HCT116 (cell line): Measurements from ENCODE around the gene PDK2. TPM values are rescaled to one million over a fixed set of nuclear protein-coding genes. Genes with fewer than 3 reads are reported as not detected.

Source experiments
- ATAC-seq: fragments of 200-7000 bp; cut with Tn5 transposase; 2 replicates; pipeline ENCODE4 v1.9.1; 2020; ENCODE audit warnings: mild to moderate bottlenecking, moderate library complexity
- BruUV-seq: library from RNA; stranded (reverse); fragments of 400-500 nt; replicated peaks from 2 replicates; lab custom pipeline; 2021; lab: Mats Ljungman, UMichigan
- CTCF ChIA-PET: fragments of 300-600 bp; sonication (Branson Sonifier 250); formaldehyde crosslinking; loops from one replicate; lab custom pipeline; 2021; ENCODE audit warnings: antibody characterized with exemption; lab: Charles Lee
- POLR2A ChIA-PET: fragments of 300-600, 350-600 bp; sonication (Branson Sonifier 250); formaldehyde crosslinking; loops from one replicate; lab custom pipeline; 2021; ENCODE audit warnings: antibody characterized with exemption; lab: Charles Lee
- RAD21 ChIA-PET, 2 experiments: fragments of 300-600 bp; sonication (Branson Sonifier 250); formaldehyde crosslinking; loops; one replicate each; lab custom pipeline; 2023; ENCODE audit warnings: low total read pairs in 2 of 2; ENCODE audit not compliant: uncharacterized antibody in 2 of 2, unreplicated experiment in 2 of 2, low non-redundant PET in 1 of 2; lab: Charles Lee
- DNase-seq: peaks from one replicate; pipeline ENCODE4 v3.0.0-alpha.2; 2010; ENCODE audit warnings: low read depth, low spot score
- H2AFZ ChIP-seq: fragments of 200-600 bp; shearing (Covaris generic), sonication (generic); 2 replicates; pipeline ENCODE4 v1.6.1; 2017; ENCODE audit warnings: low read depth, mixed run types, mixed read lengths, antibody characterized with exemption, low read length; ENCODE audit not compliant: poor library complexity, severe bottlenecking
- H3K27ac ChIP-seq: 2 replicates; pipeline ENCODE4 v1.5.1; 2012; ENCODE audit warnings: low read depth, low read length
- H3K27me3 ChIP-seq: fragments of 200-600 bp; sonication (generic); 2 replicates; pipeline ENCODE4 v1.6.1; 2016; ENCODE audit warnings: mixed run types, low read length, mixed read lengths; ENCODE audit not compliant: insufficient read depth
- H3K36me3 ChIP-seq, 2 experiments: fragments of 200-500 bp in 1 of 2; fragments of 200-600 bp in 1 of 2; sonication (Bioruptor generic) in 1 of 2; sonication (generic) in 1 of 2; 2 replicates each; pipeline versions ENCODE4 v1.5.1 to v1.6.1; 2014 to 2016; ENCODE audit warnings: low read length in 2 of 2, inconsistent platforms in 1 of 2, mixed read lengths in 1 of 2, mixed run types in 1 of 2; ENCODE audit not compliant: insufficient read depth in 2 of 2, control insufficient read depth in 1 of 2
- H3K4me1 ChIP-seq, 2 experiments: fragments of 200-600 bp in 1 of 2; sonication (generic) in 1 of 2; 2 replicates each; pipeline versions ENCODE4 v1.5.1 to v1.6.1; 2012 to 2017; ENCODE audit warnings: low read length in 2 of 2, inconsistent platforms in 1 of 2, mild to moderate bottlenecking in 1 of 2, mixed read lengths in 1 of 2, mixed run types in 1 of 2, moderate library complexity in 1 of 2; ENCODE audit not compliant: insufficient read depth in 2 of 2, control insufficient read depth in 1 of 2
- H3K4me2 ChIP-seq: fragments of 200-600 bp; sonication (generic); 2 replicates; pipeline ENCODE4 v1.6.1; 2017; ENCODE audit warnings: mixed run types, low read length, mixed read lengths
- H3K4me3 ChIP-seq, 2 experiments: fragments of 200-600 bp in 1 of 2; sonication (generic) in 1 of 2; replicated peaks in 1 of 2; 2 replicates each; pipeline ENCODE4 v1.5.1; 2011 to 2016; ENCODE audit warnings: low read length in 2 of 2, control low read depth in 1 of 2, low read depth in 1 of 2, mild to moderate bottlenecking in 1 of 2, mixed read lengths in 1 of 2, mixed run types in 1 of 2
- H3K79me2 ChIP-seq: fragments of 200-600 bp; sonication (generic); 2 replicates; pipeline ENCODE4 v1.6.1; 2017; ENCODE audit warnings: mild to moderate bottlenecking, mixed run types, low read length, moderate library complexity, mixed read lengths; ENCODE audit not compliant: insufficient read depth
- H3K9ac ChIP-seq: fragments of 200-600 bp; sonication (generic); 2 replicates; pipeline ENCODE4 v1.6.1; 2016; ENCODE audit warnings: low read length, mixed read lengths
- H3K9me2 ChIP-seq: fragments of 200-600 bp; sonication (generic), shearing (Covaris generic); 2 replicates; pipeline ENCODE4 v1.6.1; 2017; ENCODE audit warnings: mixed run types, mild to moderate bottlenecking, moderate library complexity; ENCODE audit not compliant: insufficient read depth
- H3K9me3 ChIP-seq, 2 experiments: fragments of 200-500 bp in 1 of 2; fragments of 200-600 bp in 1 of 2; sonication (Bioruptor generic) in 1 of 2; sonication (generic) in 1 of 2; 2 replicates each; pipeline ENCODE4 v1.6.1; 2014 to 2017; ENCODE audit warnings: low read length in 2 of 2, mixed read lengths in 2 of 2, inconsistent platforms in 1 of 2, low read depth in 1 of 2, mild to moderate bottlenecking in 1 of 2, mixed run types in 1 of 2, moderate library complexity in 1 of 2; ENCODE audit not compliant: control insufficient read depth in 1 of 2, insufficient read depth in 1 of 2
- H4K20me1 ChIP-seq: fragments of 200-600 bp; sonication (generic), shearing (Covaris generic); 2 replicates; pipeline ENCODE4 v1.6.1; 2017; ENCODE audit warnings: mixed run types, mild to moderate bottlenecking, moderate library complexity; ENCODE audit not compliant: insufficient read depth
- CBX3 ChIP-seq: IDR thresholded peaks from 2 replicates; pipeline ENCODE4 v1.6.1; 2012; ENCODE audit warnings: low read depth
- CEBPB ChIP-seq: IDR thresholded peaks from 2 replicates; pipeline ENCODE4 v1.6.1; 2012; ENCODE audit warnings: low read depth
- CTCF ChIP-seq, 3 experiments: fragments of 200-600 bp in 1 of 3; sonication (generic) in 1 of 3; IDR thresholded peaks in 2 of 3; conservative IDR thresholded peaks in 1 of 3; 2 replicates each; pipeline ENCODE4 v1.5.1; 2012 to 2017; ENCODE audit warnings: low read depth in 2 of 3, low read length in 2 of 3, antibody characterized with exemption in 1 of 3, borderline replicate concordance in 1 of 3, control low read depth in 1 of 3, mild to moderate bottlenecking in 1 of 3, mixed read lengths in 1 of 3, mixed run types in 1 of 3, moderate library complexity in 1 of 3; ENCODE audit not compliant: insufficient read depth in 1 of 3
- EZH2phosphoT487 ChIP-seq: fragments of 200-600 bp; IDR thresholded peaks from 2 replicates; pipeline ENCODE4 v1.6.1; 2018; ENCODE audit warnings: antibody characterized with exemption, borderline replicate concordance
- SP1 ChIP-seq: IDR thresholded peaks from 2 replicates; pipeline ENCODE4 v1.6.1; 2012; ENCODE audit warnings: low read depth
- SRF ChIP-seq: IDR thresholded peaks from 2 replicates; pipeline ENCODE4 v1.6.1; 2012; ENCODE audit warnings: low read depth
- intact Hi-C: fragments of 100-400 bp; cut with micrococcal nuclease; formaldehyde crosslinking; loops from 2 replicates; pipeline ENCODE4 v1.10.0; 2022
- total RNA-seq: library from RNA; stranded (reverse); gene quantifications from one replicate; pipeline ENCODE4 v1.2.1, GENCODE V29; 2021; ENCODE audit not compliant: unreplicated experiment

Gene PDK2
- total RNA-seq, 1 experiment from 2014 or later = 39.1 TPM

- no peak for ATAC-seq
- POLR2A ChIA-PET = interaction anchor here (2.1 kb wide), 1 partner anchor 29 kb away, joined by 8 read pairs; no protein-coding TSS in a partner anchor
- H3K4me1 ChIP-seq = peaks cover 9 to 21% of the 10 kb centered on the region in 2 experiments; a peak in 3 of 4 replicates
- H3K79me2 ChIP-seq = no peaks in the 10 kb centered on the region
- no TSS peak for BruUV-seq
- CTCF ChIA-PET = interaction anchor here (0.9 to 2.2 kb wide), 8 partner anchors 8 to 125 kb away, joined by 3 to 14 read pairs (median 4); no protein-coding TSS in a partner anchor
- H3K27ac ChIP-seq = no peak overlapping the region; the same call in 1 of the 2 replicates
- no peak overlapping the region for H3K4me3 ChIP-seq
- TF ChIP-seq CEBPB (no peak), CBX3 (no peak), SP1 (no peak), CTCF (IDR thresholded peaks at IDR 0.05 in 2 of 3, conservative IDR thresholded peaks at IDR 0.05 in 1 of 3; ENCODE audit: borderline replicate concordance in 1 of 3, insufficient read depth in 1 of 3, low read depth in 2 of 3, low read length in 2 of 3) (no peak), EZH2phosphoT487 (no peak), SRF (no peak)
- TF ChIP-seq, all 23 proteins: peak for 0
- H3K9me3 ChIP-seq = no peaks in the 10 kb centered on the region
- intact Hi-C loops = no loop called here
- RAD21 ChIA-PET = no interaction called here
- peaks cover 6% of the 10 kb centered on the region; the same call in 1 of the 2 replicates for H3K27me3 ChIP-seq
- peak overlapping the region; percentile 53; the same call in 1 of the 2 replicates for H3K9ac ChIP-seq
- H2AFZ ChIP-seq = no peak overlapping the region
- no peaks in the 10 kb centered on the region for H4K20me1 ChIP-seq
- no peaks in the 10 kb centered on the region for H3K9me2 ChIP-seq
- no peaks in the 10 kb centered on the region for H3K36me3 ChIP-seq
- peak overlapping the region; percentile 75; the same call in 1 of the 2 replicates for H3K4me2 ChIP-seq
- no peak for DNase-seq
Observed at GRCh38 chr17:50122945-50123344, 27.8 kb downstream of the PDK2 start.
